GM21381 (cell line): Measurements from ENCODE around the gene MAP2K5.

ENCODE experiments used
- ATAC-seq: cut with Tn5 transposase; IDR thresholded peaks from one replicate; pipeline ENCODE4 v1.9.1; 2021; ENCODE audit warnings: mild to moderate bottlenecking, moderate library complexity; ENCODE audit not compliant: unreplicated experiment

MAP2K5 gene

DNA sequence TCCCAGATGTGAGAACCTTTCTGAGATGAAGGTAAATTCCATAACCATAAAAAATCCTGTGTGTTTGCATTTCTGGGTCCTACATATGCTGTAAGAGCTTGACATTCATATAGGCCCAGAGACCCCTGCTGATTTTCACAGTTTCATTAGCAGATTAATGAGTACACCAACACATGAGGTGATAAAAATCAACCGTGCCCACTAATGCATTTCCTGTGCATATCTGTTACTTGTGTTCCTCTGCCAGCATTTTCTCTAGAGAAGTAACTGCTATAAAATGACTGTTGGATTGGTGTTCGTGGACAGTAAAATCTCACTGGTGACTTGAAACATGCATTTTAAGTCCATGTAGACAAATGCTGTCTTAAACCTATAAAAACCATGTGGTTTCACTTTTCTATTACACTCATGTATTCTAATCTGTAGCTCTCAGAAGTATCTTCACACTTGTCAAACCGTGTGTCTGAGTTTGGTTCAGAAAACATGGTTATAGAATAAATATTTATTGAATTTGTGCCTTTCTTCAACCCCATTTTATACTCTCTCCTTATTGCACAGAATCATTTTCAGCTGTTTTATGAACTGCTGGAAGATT lies 14.6 kb downstream of the MAP2K5 start:
- no peak for ATAC-seq

DNA sequence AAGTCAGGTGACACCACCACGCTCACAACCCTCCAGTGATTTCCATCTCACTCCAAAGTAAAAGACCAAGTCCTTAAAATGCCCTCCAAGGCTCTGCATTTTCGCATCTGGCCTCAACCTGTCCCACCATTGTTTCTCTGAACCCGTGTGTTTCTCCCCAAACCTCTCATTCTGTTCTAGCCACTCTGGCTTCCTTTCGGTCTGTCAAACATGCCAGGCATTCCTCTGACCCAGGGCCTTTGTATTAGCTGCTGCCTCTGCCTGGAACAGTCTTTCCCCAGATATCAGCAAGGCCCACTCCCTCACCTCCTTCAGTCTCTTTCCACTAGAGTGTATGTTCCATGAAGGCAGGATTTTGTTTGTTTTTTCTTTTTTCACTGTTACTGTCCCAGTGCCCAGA lies 16.0 kb downstream of the MAP2K5 start:
- no peak for ATAC-seq

DNA sequence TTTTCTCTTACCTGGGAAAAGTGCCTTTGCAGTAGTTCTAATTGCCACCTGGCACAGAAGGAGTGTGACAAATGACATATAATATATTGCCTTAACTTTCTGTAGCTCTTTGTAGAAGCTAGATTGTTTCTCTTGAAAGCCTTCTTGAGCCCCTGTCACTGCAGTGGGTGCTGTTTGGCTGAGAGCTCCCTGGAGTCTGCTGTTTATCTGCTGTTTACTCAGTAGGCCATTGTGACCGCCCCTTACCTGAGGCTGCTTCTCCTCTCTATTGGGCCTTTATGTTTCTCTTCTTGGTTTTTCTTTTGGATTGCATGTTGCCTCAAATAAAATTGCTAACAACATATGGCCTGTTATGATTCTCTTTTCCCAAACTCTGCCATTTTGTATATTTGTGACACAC lies 16.7 kb downstream of the MAP2K5 start:
- no peak for ATAC-seq

- no peak for ATAC-seq
These were observed 17.1 kb downstream of the MAP2K5 start for GRCh38 chr15:67559576-67559975.

GRCh38 chr15:67560320-67560719 lies 17.8 kb downstream of the MAP2K5 start:
- ATAC-seq, result no peak

DNA sequence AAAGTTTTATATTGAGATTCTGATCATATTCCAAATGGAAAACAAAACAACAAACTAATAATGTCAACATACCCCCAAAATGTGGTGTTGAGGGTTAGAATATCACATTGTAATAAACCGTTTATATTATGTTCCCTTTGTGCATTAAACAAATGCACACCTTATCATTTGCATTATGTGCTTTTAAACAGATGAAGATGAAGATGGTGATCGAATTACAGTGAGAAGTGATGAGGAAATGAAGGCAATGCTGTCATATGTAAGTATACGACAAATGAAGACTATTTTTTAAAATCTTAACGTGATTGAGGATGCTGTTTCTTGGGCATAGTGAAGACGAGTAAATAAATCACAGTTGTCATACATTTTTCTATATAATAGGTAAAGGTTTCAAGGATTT lies 20.6 kb downstream of the MAP2K5 start:
- no peak for ATAC-seq

GRCh38 chr15:67564021-67564967 lies 21.8 kb downstream of the MAP2K5 start:
- ATAC-seq, result peak; percentile 92

GRCh38 chr15:67564968-67565345 lies 22.5 kb downstream of the MAP2K5 start:
- ATAC-seq, result peak; percentile 48

GRCh38 chr15:67569668-67570067 lies 27.2 kb downstream of the MAP2K5 start:
- ATAC-seq, result no peak

- no peak for ATAC-seq
These were observed 28.6 kb downstream of the MAP2K5 start for GRCh38 chr15:67570875-67571647.

- ATAC-seq, result no peak
These were observed 29.3 kb downstream of the MAP2K5 start for GRCh38 chr15:67571648-67572415.

- no peak for ATAC-seq
These were observed 30.7 kb downstream of the MAP2K5 start for GRCh38 chr15:67573194-67573593.

DNA sequence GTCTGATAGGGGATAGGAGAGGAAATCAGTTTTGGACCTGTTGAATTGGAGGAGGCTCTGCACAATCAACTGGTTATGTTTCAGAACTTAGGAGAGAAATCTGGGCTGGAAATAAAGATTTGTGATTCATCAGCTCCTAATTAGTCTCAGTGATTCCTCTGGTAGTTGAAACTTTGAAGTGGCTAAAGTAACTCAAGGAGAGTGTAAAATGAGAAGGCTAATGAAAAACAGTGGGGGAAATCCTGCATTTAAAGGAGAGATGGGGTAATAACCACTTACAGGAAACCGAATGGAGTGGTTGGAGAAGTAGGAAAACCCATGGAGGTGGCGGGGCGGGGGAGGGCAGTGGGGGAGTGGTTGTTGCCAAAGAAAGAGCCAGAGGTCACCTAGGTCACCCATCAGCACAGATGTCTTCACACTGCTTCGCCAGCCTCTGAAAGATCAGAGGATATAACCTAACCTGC lies 32.6 kb downstream of the MAP2K5 start:
- ATAC-seq, result no peak

GRCh38 chr15:67578020-67578600 lies 35.6 kb downstream of the MAP2K5 start:
- ATAC-seq, result no peak

DNA sequence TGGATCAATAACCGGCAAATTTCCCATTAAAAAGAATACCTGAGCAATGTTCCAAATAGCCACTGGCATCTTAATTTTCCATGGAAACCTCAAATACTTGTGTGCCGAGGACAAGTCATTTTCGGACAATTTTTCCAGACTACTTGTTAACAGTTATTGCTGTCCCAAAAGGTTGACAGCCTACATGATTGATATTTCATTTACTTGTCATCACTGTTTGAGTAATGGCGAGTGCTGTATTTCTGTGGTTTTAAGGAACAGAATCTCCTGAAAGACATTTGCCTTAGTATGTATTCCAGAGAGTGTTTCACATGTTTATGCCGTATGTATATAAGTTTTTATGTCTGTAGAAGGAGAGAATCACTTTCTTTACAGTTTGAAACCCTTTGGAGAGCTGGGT lies 36.7 kb downstream of the MAP2K5 start:
- ATAC-seq, result no peak

DNA sequence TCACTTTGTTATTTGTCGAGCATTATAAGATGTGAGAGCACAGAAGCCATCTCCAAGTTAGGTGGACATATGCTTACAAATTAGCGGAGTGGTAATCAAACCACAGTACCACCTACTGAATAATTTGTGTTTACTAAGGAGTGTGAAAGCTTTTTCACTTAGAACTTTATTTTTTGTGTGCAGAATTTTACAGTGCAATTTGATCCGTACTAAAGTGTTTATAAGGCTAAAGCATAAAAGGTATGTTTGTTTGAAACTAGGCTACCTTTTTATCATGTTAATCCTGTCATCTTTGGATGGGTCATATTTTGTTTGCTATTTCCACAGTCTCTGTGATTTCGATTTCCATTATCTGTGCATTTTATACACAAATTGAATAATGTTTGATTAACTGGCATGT lies 37.5 kb downstream of the MAP2K5 start:
- no peak for ATAC-seq

DNA sequence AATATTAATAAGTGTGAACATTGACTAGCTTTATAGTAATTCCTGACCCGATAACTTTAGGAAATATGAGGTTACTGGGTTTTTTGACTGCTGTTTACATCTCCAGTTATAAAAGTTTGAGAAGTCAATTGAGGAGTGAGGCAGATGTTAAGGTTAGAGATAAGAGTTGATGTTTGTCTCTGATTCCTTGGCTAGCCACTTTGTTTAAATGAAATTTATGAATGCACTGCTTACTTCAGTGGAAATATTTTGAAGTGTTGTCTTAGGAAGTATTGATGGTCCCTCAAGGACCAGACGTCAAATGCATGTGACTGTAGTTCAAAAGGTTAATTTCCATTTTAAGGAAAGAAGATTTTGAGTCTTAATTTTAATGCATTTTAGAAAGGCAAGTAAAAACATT lies 41.7 kb downstream of the MAP2K5 start:
- no peak for ATAC-seq

DNA sequence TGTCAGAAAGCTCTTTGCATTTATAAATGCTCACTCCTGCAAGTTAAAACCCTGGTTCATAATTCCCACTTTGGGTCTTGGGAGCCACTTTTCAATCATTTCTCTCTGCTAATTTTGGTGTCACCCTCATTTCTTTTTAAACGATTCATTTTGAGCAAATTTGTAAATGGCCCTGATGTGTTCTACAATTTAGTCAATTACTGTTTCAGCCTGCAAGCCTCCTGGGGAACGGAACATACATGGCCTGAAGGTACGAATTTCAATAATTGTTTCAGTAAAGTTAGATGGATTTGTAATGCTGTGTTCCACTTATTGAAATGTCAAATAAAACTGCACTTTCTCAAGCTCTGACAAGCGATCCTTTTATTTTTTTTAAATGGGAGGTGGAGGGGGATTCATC lies 43.2 kb downstream of the MAP2K5 start:
- ATAC-seq, result no peak

- no peak for ATAC-seq
These were observed 44.8 kb downstream of the MAP2K5 start for GRCh38 chr15:67587331-67587730.

DNA sequence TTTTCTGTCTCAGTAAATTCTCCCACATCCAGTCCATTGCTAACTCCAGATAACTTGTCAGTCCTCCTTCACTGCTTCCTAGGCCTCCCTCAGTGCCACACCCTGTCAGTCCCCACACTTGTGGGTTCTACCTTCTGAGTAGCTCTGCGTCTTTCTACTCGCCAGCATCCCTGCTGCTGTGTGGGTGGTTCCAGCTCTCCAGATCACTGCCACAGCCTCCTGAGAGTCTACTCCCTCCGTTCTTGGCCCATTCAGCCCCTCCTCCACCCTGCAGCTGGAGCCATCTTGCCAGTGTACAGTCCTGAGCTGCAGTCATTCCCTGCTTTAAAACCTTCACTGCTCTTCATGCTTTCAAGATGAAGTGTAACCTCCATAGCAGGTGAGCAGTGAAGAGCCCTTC lies 45.3 kb downstream of the MAP2K5 start:
- ATAC-seq, result no peak
